ENCODE results near the gene CFAP99.

The CFAP99 gene

GRCh38 chr4:2412534-2412884, 6.2 kb upstream of the CFAP99 start:
- DNase-seq (ENCODE audit: low spot score): no peak

- no peak for DNase-seq (ENCODE audit: low spot score)
Measured at GRCh38 chr4:2412885-2413716, 5.7 kb upstream of the CFAP99 start.

GRCh38 chr4:2413821-2414610, 4.7 kb upstream of the CFAP99 start:
- no peak for DNase-seq (ENCODE audit: low spot score)

- no peak for DNase-seq (ENCODE audit: low spot score)
Measured at GRCh38 chr4:2415213-2415612, 3.5 kb upstream of the CFAP99 start.

GRCh38 chr4:2415881-2416563, 2.7 kb upstream of the CFAP99 start:
- no peak for DNase-seq (ENCODE audit: low spot score)

GRCh38 chr4:2416564-2417225, 2.1 kb upstream of the CFAP99 start:
- no peak for DNase-seq (ENCODE audit: low spot score)

GRCh38 chr4:2417226-2417764, 1.5 kb upstream of the CFAP99 start:
- DNase-seq (ENCODE audit: low spot score): no peak

GRCh38 chr4:2417765-2418649, 748 bp upstream of the CFAP99 start, which contains the start of gene ZFYVE28:
Gene ZFYVE28, minus strand, starts transcription at chr4:2418645. Its CDS starts 322 bp downstream, at chr4:2418323.
- DNase-seq (ENCODE audit: low spot score): no peak

- DNase-seq (ENCODE audit: low spot score): no peak
Measured at GRCh38 chr4:2419814-2420213, 1.1 kb downstream of the CFAP99 start.

- no peak for DNase-seq (ENCODE audit: low spot score)
Measured at GRCh38 chr4:2421928-2422327, 3.2 kb downstream of the CFAP99 start.

GRCh38 chr4:2423066-2423465, 4.3 kb downstream of the CFAP99 start:
- no peak for DNase-seq (ENCODE audit: low spot score)

GRCh38 chr4:2423695-2424094, 4.9 kb downstream of the CFAP99 start:
- no peak for DNase-seq (ENCODE audit: low spot score)

GRCh38 chr4:2424581-2424980, 5.8 kb downstream of the CFAP99 start:
- no peak for DNase-seq (ENCODE audit: low spot score)

- no peak for DNase-seq (ENCODE audit: low spot score)
Measured at GRCh38 chr4:2425386-2426068, 6.8 kb downstream of the CFAP99 start.

GRCh38 chr4:2426069-2426397, 7.3 kb downstream of the CFAP99 start:
- no peak for DNase-seq (ENCODE audit: low spot score)

GRCh38 chr4:2426711-2427275, 8.0 kb downstream of the CFAP99 start:
- no peak for DNase-seq (ENCODE audit: low spot score)

- no peak for DNase-seq (ENCODE audit: low spot score)
Measured at GRCh38 chr4:2427383-2428334, 8.9 kb downstream of the CFAP99 start.

- DNase-seq (ENCODE audit: low spot score): no peak
Measured at GRCh38 chr4:2428496-2429213, 9.9 kb downstream of the CFAP99 start.
